Breast epithelium (tissue), 4 donors: ENCODE data around the gene PRR35. TPM values are rescaled to one million over a fixed set of nuclear protein-coding genes. Genes with fewer than 3 reads are reported as not detected.

Experiments used
- DNase-seq, 2 donors: peaks; one replicate each; pipeline ENCODE4 v3.0.0-alpha.2; 2019; ENCODE audit warnings: low spot score in 2 of 2
- H3K27ac ChIP-seq, 2 donors: fragments of 200-600 bp; sonication (generic) in 1 of 2; one replicate each; pipeline ENCODE4 v1.5.1; 2016 to 2019; ENCODE audit warnings: mild to moderate bottlenecking in 1 of 2
- H3K27me3 ChIP-seq, 2 donors: fragments of 200-600 bp; sonication (generic) in 1 of 2; one replicate each; pipeline versions ENCODE4 v1.5.1 to v1.6.0; 2017 to 2019; ENCODE audit warnings: control low read depth in 1 of 2, mild to moderate bottlenecking in 1 of 2
- H3K36me3 ChIP-seq: fragments of 200-600 bp; one replicate; pipeline ENCODE4 v1.5.1; 2019
- H3K4me1 ChIP-seq, 2 donors: fragments of 200-600 bp; sonication (generic); one replicate each; pipeline ENCODE4 v1.5.1; 2016 to 2019; ENCODE audit warnings: control low read depth in 1 of 2
- H3K4me3 ChIP-seq, 3 donors: fragments of 200-600 bp; sonication (generic); 1 replicate in 2 of 3; 2 replicates in 1 of 3; pipeline ENCODE4 v1.5.1; 2016 to 2019; ENCODE audit warnings: mild to moderate bottlenecking in 3 of 3, moderate library complexity in 2 of 3
- H3K9me3 ChIP-seq, 2 donors: fragments of 200-600 bp; sonication (generic) in 1 of 2; one replicate each; pipeline ENCODE4 v1.5.1; 2016 to 2019; ENCODE audit warnings: control low read depth in 1 of 2
- CTCF ChIP-seq, 3 donors: fragments of 450-650 bp; IDR thresholded peaks; one replicate each; pipeline ENCODE4 v1.5.1; 2016 to 2017; ENCODE audit warnings: antibody characterized with exemption in 3 of 3, mild to moderate bottlenecking in 3 of 3, moderate library complexity in 3 of 3
- POLR2A ChIP-seq: fragments of 450-650 bp; IDR thresholded peaks from one replicate; pipeline ENCODE4 v1.6.1; 2016; ENCODE audit warnings: antibody characterized with exemption, mild to moderate bottlenecking, moderate library complexity
- POLR2AphosphoS5 ChIP-seq, 3 donors: sonication (generic); formaldehyde crosslinking; IDR thresholded peaks; one replicate each; pipeline ENCODE4 v1.6.1; 2017; ENCODE audit warnings: antibody characterized with exemption in 3 of 3
- intact Hi-C: fragments of 100-400 bp; cut with DNase I; formaldehyde crosslinking; loops from one replicate; pipeline ENCODE4 v1.15.1; 2023; ENCODE audit warnings: low total_unique reads
- total RNA-seq, 3 donors: library from RNA; depleted of rRNA; stranded (reverse); fragments of >200 nt; gene quantifications; one replicate each; pipeline ENCODE4 v1.1.0, GENCODE V29; 2016

Gene PRR35
- total RNA-seq, 3 donors from 2014 or later, result not detected

- Histone ChIP-seq H3K27me3 (no peaks in the 10 kb centered on the region), H3K36me3 (no peaks in the 10 kb centered on the region), H3K27ac (peak overlapping the region; percentile 97), H3K9me3 (no peaks in the 10 kb centered on the region), H3K4me1 (peaks cover 0 to 34% of the 10 kb centered on the region in 2 donors), H3K4me3 (peak overlapping the region in 2 of 3 donors; percentile 81 to 84)
- TF ChIP-seq POLR2A (no peak), CTCF (IDR thresholded peaks at IDR 0.05) (no peak), POLR2AphosphoS5 (IDR thresholded peaks at IDR 0.05) (no peak)
- intact Hi-C loops, result no loop called here
- DNase-seq, result peak in 1 of 2 donors; percentile 35
Measured at GRCh38 chr16:525520-526180, 34.5 kb upstream of the PRR35 start.

- intact Hi-C loops, result no loop called here
- peak in 1 of 2 donors; percentile 40 for DNase-seq
- H3K36me3 ChIP-seq, result no peaks in the 10 kb centered on the region
- no peak for TF ChIP-seq POLR2A
- TF ChIP-seq CTCF (IDR thresholded peaks at IDR 0.05), result no peak
- no peaks in the 10 kb centered on the region for H3K27me3 ChIP-seq
- peaks cover 0 to 32% of the 10 kb centered on the region in 2 donors for H3K4me1 ChIP-seq
- H3K27ac ChIP-seq, result peak overlapping the region; percentile 97
- no peaks in the 10 kb centered on the region for H3K9me3 ChIP-seq
- H3K4me3 ChIP-seq, result peak overlapping the region; percentile 76 to 84 (median 81)
Measured at GRCh38 chr16:526181-527014, 33.8 kb upstream of the PRR35 start.

GRCh38 chr16:527015-527903 is 32.9 kb upstream of the PRR35 start, which contains the start of gene CAPN15:
CAPN15 (plus strand) TSS chr16:527712; CDS start chr16:546839, 19,127 bp downstream.
- Histone ChIP-seq H3K36me3 (no peaks in the 10 kb centered on the region), H3K27ac (peak within 1 kb of the TSS; percentile 97), H3K9me3 (no peaks in the 10 kb centered on the region), H3K4me1 (peaks cover 0 to 29% of the 10 kb centered on the region in 2 donors), H3K4me3 (peak within 1 kb of the TSS; percentile 76 to 84 (median 81)), H3K27me3 (no peaks in the 10 kb centered on the region)
- DNase-seq, result peak; percentile 82 to 87
- TF ChIP-seq POLR2A (peak; percentile 64), POLR2AphosphoS5 (IDR thresholded peaks at IDR 0.05) (peak; percentile 82 to 86 (median 84)), CTCF (IDR thresholded peaks at IDR 0.05) (peak; percentile 31 to 62 (median 60))
- intact Hi-C loops, result no loop called here

GRCh38 chr16:528111-529011 is 31.8 kb upstream of the PRR35 start:
- TF ChIP-seq CTCF (IDR thresholded peaks at IDR 0.05) (no peak), POLR2A (no peak), POLR2AphosphoS5 (IDR thresholded peaks at IDR 0.05) (no peak)
- Histone ChIP-seq H3K9me3 (no peaks in the 10 kb centered on the region), H3K36me3 (no peaks in the 10 kb centered on the region), H3K4me1 (peaks cover 0 to 29% of the 10 kb centered on the region in 2 donors), H3K4me3 (peak overlapping the region; percentile 76 to 84 (median 81)), H3K27me3 (no peaks in the 10 kb centered on the region), H3K27ac (peak overlapping the region; percentile 50 to 97)
- no peak for DNase-seq
- intact Hi-C loops, result no loop called here
